Endodermal cell (in vitro differentiated cells): ENCODE measurements around the gene FGFR2. TPM values are rescaled to one million over a fixed set of nuclear protein-coding genes. Genes with fewer than 3 reads are reported as not detected.

Experiments used
- DNase-seq: peaks from one replicate; pipeline ENCODE4 v3.0.0-alpha.2; 2017
- H3K27ac ChIP-seq: 2 replicates; pipeline ENCODE4 v1.5.1; 2013; ENCODE audit warnings: mild to moderate bottlenecking, low read depth, low read length, moderate library complexity
- H3K27me3 ChIP-seq: 2 replicates; pipeline ENCODE4 v1.6.1; 2013; ENCODE audit warnings: mild to moderate bottlenecking, low read length, moderate library complexity; ENCODE audit not compliant: insufficient read depth, control insufficient read depth, poor library complexity, severe bottlenecking
- H3K36me3 ChIP-seq: 2 replicates; pipeline ENCODE4 v1.7.0; 2013; ENCODE audit warnings: mild to moderate bottlenecking, low read length, moderate library complexity; ENCODE audit not compliant: control insufficient read depth, insufficient read depth
- H3K4me1 ChIP-seq: one replicate; pipeline ENCODE4 v1.7.0; 2013; ENCODE audit warnings: low read length; ENCODE audit not compliant: control insufficient read depth, insufficient read depth
- H3K4me3 ChIP-seq: 2 replicates; pipeline ENCODE4 v1.5.1; 2013; ENCODE audit warnings: mild to moderate bottlenecking, low read length, moderate library complexity
- H3K9ac ChIP-seq: 2 replicates; pipeline ENCODE4 v1.6.1; 2013; ENCODE audit warnings: mild to moderate bottlenecking, low read length, moderate library complexity; ENCODE audit not compliant: poor library complexity, severe bottlenecking; ENCODE audit errors: extremely low read depth
- H3K9me3 ChIP-seq: 2 replicates; pipeline ENCODE4 v1.6.1; 2013; ENCODE audit warnings: mild to moderate bottlenecking, low read length, moderate library complexity; ENCODE audit not compliant: control insufficient read depth
- H3K27ac Mint-ChIP-seq: 2 replicates; pipeline ENCODE4 v1.8.0; 2020; ENCODE audit warnings: mixed read lengths
- H3K27me3 Mint-ChIP-seq: 2 replicates; pipeline ENCODE4 v1.8.0; 2021; ENCODE audit warnings: mild to moderate bottlenecking, mixed read lengths; ENCODE audit not compliant: insufficient read depth
- H3K36me3 Mint-ChIP-seq: 2 replicates; pipeline ENCODE4 v1.8.0; 2020; ENCODE audit warnings: low read depth, mixed read lengths
- H3K4me1 Mint-ChIP-seq: 2 replicates; pipeline ENCODE4 v1.8.0; 2020; ENCODE audit warnings: mixed read lengths
- H3K4me3 Mint-ChIP-seq: 2 replicates; pipeline ENCODE4 v1.8.0; 2020; ENCODE audit warnings: mild to moderate bottlenecking, moderate library complexity, mixed read lengths
- H3K9me3 Mint-ChIP-seq: 2 replicates; pipeline ENCODE4 v1.8.0; 2020; ENCODE audit warnings: mild to moderate bottlenecking, mixed read lengths
- CTCF ChIP-seq: fragments of 200-600 bp; sonication (generic); conservative IDR thresholded peaks from 2 replicates; pipeline ENCODE4 v1.5.0; 2021; ENCODE audit warnings: antibody characterized with exemption, mild to moderate bottlenecking
- WGBS, 2 experiments: methylation state at CpG; one replicate each; pipeline versions ENCODE4 v1.1.5 to v1.1.7; 2013; ENCODE audit warnings: missing lambda C conversion rate in 2 of 2, mixed read lengths in 1 of 2; ENCODE audit not compliant: insufficient coverage in 1 of 2, insufficient read length in 1 of 2; 5-methylcytosine and 5-hydroxymethylcytosine counted together
- total RNA-seq, 2 donors: library from RNA; stranded (reverse); fragmentation: NEBNext Ultra II Directional in 1 of 2; extraction: Animal tissue kit (Norgen Biotek cat#: 25700) in 1 of 2; gene quantifications; 2 replicates in 1 of 2; 3 replicates in 1 of 2; pipeline ENCODE4 v1.2.1, GENCODE V29; 2021

FGFR2 gene
- total RNA-seq, 2 donors from 2014 or later, result 56.5 to 77.0 TPM

GRCh38 chr10:121591186-121591585, 7.1 kb downstream of the FGFR2 start:
- H3K27ac Mint-ChIP-seq, result no peak overlapping the region
- Histone ChIP-seq H3K9me3 (peaks cover 15% of the 10 kb centered on the region), H3K4me3 (no peak overlapping the region), H3K36me3 (peaks cover 52% of the 10 kb centered on the region), H3K27ac (no peak overlapping the region), H3K4me1 (peaks cover 8% of the 10 kb centered on the region), H3K27me3 (peaks cover 52% of the 10 kb centered on the region), H3K9ac (no peak overlapping the region)
- H3K9me3 Mint-ChIP-seq, result peaks cover 13% of the 10 kb centered on the region
- H3K4me3 Mint-ChIP-seq, result no peak overlapping the region
- 94% methylated on average over 6 of the region's 6 CpGs for WGBS, 2 experiments
- TF ChIP-seq CTCF, result no peak
- peaks cover 60% of the 10 kb centered on the region for H3K36me3 Mint-ChIP-seq
- H3K4me1 Mint-ChIP-seq, result peaks cover 61% of the 10 kb centered on the region
- DNase-seq, result no peak
- H3K27me3 Mint-ChIP-seq, result peaks cover 41% of the 10 kb centered on the region

GRCh38 chr10:121590772-121591171, 7.5 kb downstream of the FGFR2 start:
- Histone ChIP-seq H3K4me3 (no peak overlapping the region), H3K9ac (no peak overlapping the region), H3K9me3 (peaks cover 15% of the 10 kb centered on the region), H3K27me3 (peaks cover 52% of the 10 kb centered on the region), H3K4me1 (peaks cover 8% of the 10 kb centered on the region), H3K27ac (no peak overlapping the region), H3K36me3 (peaks cover 56% of the 10 kb centered on the region)
- H3K9me3 Mint-ChIP-seq, result peaks cover 13% of the 10 kb centered on the region
- peaks cover 64% of the 10 kb centered on the region for H3K36me3 Mint-ChIP-seq
- DNase-seq, result no peak
- peaks cover 41% of the 10 kb centered on the region for H3K27me3 Mint-ChIP-seq
- H3K4me3 Mint-ChIP-seq, result no peak overlapping the region
- H3K27ac Mint-ChIP-seq, result no peak overlapping the region
- no peak for TF ChIP-seq CTCF
- H3K4me1 Mint-ChIP-seq, result peaks cover 60% of the 10 kb centered on the region
- WGBS, 2 experiments, result 80 to 88% methylated on average over 1 to 9 of the region's 9 CpGs

- 91 to 100% methylated on average over 2 to 3 of the region's 3 CpGs for WGBS, 2 experiments
- Histone ChIP-seq H3K9me3 (peaks cover 15% of the 10 kb centered on the region), H3K4me1 (peaks cover 3% of the 10 kb centered on the region), H3K27ac (no peak overlapping the region), H3K9ac (no peak overlapping the region), H3K36me3 (peaks cover 54% of the 10 kb centered on the region), H3K4me3 (no peak overlapping the region), H3K27me3 (peaks cover 43% of the 10 kb centered on the region)
- Mint-ChIP-seq H3K36me3 (peaks cover 68% of the 10 kb centered on the region), H3K9me3 (peaks cover 13% of the 10 kb centered on the region), H3K27me3 (peaks cover 41% of the 10 kb centered on the region), H3K4me1 (peaks cover 49% of the 10 kb centered on the region), H3K4me3 (no peak overlapping the region), H3K27ac (no peak overlapping the region)
- DNase-seq, result no peak
- TF ChIP-seq CTCF, result no peak
Observed at GRCh38 chr10:121589553-121589952, 8.7 kb downstream of the FGFR2 start.
